HG02623 (cell line): ENCODE data around the gene ISLR.
"Not testable (repeated sequence)": the region's sequence is repeated elsewhere in the genome, so short reads cannot be mapped to it uniquely, and the experiment has no call there.

ENCODE experiments used
- ATAC-seq: cut with Tn5 transposase; IDR thresholded peaks from one replicate; pipeline ENCODE4 v1.9.1; 2021; ENCODE audit warnings: moderate library complexity; ENCODE audit not compliant: unreplicated experiment

The ISLR gene

DNA sequence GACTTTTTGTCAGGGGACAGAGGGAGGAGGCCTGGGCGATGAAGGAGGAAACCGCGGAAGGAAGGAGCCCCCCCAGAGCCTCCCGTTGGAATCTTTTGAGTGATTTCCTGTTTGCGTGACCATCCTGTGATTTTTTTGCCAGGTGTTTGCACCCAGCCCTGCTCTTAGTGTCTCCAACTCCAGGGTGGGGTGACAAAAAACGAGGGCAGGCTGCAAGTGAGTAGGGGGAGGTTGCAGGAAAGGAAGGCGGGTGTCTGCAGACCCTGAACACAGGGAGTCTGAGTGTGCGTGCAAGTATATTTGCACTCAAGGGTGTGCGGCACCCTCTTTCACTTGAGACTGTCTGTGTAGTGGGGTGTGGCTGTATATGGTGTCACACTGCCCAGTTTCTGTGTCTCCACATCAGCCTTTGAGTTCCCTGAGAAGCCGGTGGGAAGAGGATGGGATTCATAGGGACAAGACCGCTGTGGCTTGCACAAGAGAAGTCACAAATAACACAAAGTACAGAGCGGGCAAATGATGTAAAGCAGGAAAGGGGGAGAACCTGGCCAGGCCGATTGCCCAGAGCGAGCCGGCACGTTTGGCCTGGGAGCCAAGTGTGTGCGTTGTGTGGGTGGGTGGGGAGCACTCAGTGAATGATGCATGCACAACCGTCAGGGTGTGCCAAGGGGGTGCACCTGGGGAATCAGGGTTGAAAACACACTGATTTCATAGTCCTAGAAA lies 36.5 kb upstream of the ISLR start:
- ATAC-seq: no peak

DNA sequence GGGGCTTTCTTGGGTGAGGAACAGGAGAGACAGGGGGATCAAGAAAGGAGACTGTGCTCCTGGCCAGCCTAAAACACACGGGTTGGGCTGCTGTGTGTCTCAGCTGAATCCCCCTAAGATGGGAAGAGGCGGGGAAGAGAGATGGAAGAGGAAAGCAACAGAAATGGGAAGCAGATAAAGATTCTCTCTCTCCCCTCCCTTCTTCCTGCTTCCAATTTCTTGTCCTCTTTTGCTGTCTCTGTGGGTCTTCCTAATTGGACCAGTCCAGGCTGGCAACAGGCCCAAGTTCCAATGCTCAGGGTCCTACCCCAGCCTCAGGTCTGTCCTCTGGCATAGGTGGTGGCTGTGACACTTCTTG lies 36.0 kb upstream of the ISLR start:
- ATAC-seq: no peak

DNA sequence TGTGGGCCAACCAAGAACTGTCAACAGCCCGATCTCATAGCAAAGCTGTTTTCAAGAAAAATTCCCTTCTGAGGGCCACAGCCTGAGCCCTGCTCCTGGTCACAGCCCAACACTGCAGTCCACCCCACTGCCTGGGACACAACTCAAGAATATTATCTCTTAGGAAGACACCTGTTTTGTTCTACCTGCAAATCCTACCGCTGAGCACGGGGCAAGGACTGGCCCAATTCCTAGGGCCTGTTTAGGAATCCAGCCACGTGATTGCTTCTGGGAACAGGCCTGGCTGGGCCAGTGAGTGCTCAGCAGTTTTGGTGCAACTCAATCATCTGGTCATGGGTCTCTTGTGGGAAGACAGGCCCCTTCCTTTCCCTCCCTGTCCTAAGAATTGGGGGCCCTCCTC lies 34.9 kb upstream of the ISLR start:
- no peak for ATAC-seq

DNA sequence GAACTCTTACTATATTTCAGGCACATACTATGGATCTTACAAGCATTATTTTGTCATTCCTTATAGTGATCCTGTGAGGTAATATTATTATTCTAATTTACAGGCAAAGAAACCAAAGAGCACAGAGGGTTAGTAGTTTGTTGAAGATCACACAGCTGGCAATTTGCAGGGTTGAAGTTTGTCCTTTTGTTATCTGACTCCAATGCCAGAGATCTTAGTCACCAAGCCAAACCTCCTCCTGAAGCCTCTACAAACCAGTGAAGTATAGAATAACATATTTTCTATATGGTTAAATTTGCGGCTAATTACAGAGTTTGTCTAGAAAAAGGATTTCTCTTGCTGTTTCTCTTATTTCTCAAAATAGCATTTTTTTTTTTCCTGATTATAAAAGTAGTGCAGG lies 31.9 kb upstream of the ISLR start:
- no peak for ATAC-seq

DNA sequence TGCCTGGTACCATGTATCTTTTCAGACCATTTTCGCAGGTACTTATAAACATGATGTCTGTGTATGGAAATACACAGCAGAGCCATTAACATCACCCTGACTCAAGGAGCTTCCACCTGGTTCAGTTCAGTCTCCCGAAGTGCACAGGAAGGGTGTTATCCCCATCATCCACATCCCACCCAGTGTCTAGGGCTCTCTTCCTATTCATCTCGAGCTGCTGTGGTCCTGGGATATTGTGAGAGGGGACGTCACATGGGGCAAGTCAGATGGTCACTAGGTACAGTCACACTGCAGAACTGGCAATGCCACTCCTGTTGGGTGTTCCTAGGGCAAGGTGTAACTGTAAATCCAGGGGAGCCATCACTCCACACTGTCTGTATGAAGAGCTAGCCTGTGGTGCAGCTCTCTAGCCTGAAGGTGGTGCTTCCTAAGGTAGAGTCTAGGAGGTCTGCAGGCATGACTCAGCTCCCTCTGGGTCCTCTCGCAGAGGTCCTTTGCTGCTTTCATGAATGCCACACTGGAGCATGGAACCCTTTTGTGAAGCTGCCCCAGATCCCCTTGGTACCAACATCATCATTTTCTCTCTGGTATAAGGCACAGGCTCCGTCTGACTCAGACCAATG lies 29.2 kb upstream of the ISLR start:
- ATAC-seq: no peak

DNA sequence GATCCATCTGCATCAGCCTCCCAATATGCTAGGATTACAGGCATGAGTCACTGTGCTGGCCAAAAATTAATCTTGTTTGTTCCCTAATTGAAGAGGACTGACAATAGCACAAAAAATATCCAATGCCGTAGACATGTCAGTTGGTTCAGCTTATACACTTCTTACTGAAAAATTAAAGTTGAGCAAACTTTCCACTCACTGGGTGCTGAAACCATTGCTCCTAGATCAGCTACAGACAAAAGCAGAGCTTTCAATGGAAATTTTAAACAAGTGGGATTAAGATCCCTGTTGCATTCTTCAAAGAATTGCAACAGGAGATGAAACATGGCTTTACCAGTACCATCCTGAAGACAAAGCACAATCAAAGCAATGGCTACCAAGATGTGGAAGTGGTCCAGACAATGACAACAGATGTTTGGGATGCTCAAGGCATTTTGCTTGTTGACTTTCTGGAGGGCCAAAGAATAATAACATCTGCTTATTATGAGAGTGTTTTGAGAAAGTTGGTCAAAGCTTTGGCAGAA lies 27.2 kb upstream of the ISLR start:
- ATAC-seq: no peak

DNA sequence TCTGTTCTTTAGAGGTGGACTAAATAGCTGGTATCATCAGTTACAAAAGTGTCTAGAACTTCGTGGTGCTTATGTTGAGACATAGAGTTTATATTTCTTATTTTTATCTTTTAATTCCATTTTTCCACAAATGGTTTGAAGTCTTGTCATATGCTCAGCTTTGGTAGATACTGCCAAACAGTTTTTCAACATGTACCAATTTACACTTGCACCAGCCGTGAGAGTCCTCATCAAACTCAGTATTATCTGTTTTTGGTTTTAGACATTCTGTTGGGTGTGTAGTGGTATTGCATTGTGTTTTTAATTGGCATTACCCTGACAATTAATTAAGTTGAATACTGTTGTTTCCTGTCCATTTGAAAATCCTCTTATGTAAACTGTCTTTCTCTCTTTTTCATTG lies 26.5 kb upstream of the ISLR start:
- no peak for ATAC-seq

DNA sequence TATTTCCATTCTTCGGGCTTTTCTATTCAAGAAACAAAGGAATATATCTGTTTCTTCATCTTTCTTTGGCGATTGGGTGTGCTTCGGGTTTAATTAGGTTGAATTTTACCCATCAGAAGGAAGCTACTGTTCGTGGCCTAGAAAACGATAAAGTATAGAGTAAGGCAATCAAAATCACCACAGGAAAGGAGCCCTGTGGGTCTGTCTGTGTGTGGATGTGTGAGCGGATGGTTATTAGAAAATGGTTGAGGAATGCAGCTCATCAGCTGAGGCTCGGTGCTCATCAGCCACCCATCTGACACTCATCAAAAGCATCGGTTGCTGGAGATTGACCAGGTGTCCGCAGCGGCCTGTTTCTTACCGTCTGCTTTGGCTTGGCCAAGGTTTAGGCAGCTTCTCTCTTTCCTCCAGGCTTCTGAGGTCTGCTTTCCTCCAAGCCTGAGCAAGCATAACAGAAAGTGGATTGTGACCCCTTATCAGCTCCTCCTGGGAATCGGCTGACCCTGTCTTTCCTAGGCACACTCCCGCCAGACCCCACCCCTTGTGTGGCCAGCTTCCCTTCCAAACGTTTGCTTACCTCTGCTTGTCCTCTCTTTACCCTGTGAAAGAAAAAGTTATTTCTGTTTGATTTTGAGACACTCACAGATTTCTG lies 17.6 kb upstream of the ISLR start:
- ATAC-seq: no peak

DNA sequence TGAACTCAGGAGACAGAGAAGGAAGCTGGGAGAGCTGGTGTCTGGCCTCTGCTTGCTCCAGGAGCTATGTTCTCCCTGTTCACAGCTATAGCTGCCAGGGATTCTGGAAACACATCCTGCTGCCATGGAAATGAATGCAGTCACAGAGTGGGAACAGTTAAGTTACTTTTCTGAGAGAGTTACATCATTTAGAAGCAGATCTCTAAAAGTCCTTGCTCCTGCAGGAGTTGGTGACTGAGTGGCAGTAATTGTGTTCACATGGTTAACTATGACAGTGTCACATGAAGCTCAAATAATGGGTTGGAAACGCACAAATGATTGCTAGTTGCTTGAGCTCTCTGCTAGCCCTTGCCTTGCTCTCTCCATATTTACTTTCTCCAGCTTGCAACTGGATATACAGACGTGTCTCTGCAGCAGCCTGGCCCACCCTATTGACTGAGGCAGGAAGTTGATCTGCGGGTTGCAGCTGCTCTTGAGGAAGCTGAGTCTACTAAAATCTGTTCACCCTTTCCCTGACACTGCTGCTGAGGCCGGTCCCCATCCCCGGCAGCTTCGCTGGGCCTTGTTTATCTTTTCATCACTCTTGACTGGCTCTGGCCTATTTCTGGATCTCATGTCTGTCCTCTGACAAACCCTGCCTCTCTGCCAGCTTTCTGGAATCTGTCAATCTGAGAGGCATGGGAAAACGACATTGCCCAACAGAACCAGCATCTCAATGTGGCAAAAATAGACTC lies 16.7 kb upstream of the ISLR start:
- no peak for ATAC-seq

DNA sequence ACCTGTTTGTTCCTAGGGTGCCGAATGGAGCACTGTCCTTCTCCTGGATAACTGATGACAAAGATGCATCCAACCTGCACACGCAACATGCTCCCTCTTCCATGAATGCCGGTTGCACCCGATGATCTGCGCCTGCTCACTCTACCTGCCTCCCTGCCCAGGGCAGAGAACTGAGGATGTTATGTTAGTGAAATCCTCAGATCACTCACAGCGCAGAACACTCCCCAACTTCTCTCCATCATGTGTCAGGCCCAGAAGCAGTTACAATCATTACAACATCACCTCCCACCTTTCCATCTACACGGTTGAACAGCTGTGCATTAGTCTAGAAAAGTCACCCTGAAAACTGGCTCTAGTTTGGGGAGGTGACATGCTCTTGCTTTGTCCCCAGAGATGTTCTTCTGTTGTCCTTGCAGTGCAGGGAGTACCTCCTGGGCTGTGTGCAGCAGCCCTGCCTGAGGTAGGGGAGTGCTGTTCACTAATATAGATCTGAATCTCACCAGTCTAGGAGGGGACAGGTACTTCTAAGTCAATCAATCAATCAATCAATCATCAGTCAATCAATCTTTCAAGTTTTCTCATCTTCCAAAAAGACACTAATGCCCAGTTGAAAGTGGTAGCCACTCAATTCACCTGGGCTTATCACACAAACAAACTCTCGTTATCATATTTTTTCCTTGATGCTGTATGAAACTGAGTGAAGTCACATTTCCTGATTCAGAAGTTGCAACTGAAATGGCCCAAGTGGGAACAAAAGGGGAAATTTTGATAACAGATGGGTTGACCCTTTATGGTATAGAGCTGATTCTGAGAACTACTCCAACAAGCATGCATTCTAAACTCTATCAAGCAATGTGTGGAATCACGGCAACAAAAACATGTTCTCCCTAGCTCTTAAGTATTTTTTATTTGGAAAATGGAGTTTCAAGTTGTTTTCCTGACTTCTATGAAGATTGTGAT lies 15.4 kb upstream of the ISLR start:
- no peak for ATAC-seq

DNA sequence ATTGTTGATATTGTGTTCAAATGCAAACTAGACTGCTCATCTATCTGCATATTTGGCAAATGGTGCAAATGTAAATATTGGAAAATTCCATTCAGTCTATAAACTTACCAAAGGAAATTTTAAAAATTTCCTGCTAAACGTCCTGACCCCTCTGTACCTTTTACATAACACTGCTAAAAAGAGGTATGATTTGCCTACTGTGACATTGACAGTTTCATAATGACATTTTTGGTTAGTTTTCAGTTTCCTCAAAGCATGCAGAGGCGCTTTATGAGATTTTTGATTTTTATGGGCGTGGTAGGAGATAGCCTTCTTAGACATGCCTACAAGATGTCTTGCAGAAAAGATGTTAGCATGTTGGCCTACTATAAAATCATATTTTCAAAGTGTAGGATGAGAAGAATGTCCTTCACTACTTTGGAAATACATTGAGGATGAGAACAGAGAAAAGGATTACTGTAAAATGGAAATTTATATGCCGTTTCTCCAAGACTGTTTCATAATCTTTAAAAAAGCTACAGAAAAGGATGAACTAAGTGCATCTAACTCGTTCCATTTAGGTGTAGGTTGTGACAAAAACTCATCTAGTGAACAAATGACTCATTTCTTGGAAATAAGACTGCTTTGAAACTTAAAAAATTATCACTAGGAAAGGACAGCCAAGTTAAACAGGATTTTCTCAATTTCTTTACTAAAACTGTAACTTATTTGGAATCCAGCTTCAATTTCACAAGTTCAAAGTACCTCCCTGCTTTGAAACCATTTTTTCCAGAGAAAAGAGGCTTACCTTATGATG lies 14.5 kb upstream of the ISLR start:
- ATAC-seq: no peak

DNA sequence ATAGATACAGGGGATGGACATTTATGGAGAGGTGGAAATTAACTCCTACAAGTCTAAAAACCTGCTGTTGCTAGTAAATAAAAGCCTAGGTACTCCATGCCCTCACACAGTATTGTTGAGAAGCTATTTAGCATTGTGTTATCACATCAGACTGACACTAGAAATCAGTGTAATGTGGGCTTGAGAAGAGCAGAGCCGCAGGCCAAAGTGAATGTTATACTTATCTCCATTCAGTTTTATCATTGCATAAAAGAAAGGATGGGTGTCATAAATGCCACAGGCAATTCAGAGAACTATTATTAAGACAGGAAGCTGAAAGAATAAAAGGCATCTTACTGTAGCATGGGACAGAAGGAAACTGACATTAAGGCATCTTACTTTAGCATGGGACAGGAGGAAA lies 13.7 kb upstream of the ISLR start:
- no peak for ATAC-seq

DNA sequence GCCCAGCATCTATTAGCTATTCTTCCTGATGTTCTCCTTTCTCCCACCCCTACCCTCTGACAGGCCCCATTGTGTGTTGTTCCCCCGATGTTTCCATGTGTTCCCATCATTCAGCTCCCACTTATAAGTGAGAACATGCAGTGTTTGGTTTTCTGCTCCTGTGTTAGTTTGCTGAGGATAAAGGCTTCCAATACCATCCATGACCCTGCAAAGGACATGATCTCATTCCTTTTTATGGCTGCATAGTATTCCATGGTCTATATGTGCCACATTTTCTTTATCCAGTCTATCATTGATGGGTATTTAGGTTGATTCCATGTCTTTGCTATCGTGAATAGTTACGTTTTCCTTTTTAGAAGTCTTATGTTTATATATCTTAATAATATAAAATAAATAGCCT lies 13.1 kb upstream of the ISLR start:
- not testable (repeated sequence) for ATAC-seq

DNA sequence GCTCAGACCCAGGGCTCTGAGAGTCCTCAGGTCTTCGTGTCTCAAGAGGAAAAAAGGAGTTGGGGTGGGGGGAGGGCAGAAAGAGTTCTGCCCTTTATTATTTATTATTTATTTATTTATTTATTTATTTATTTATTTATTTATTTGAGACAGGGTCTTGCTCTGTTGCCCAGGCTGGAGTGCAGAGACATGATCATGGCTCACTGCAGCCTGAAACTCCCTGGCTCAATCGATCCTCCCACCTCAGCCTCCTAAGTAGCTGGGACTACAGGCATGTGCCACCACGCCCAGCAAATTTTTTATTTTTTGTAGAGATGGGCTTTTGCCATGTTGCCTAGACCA lies 11.3 kb upstream of the ISLR start:
- not testable (repeated sequence) for ATAC-seq

DNA sequence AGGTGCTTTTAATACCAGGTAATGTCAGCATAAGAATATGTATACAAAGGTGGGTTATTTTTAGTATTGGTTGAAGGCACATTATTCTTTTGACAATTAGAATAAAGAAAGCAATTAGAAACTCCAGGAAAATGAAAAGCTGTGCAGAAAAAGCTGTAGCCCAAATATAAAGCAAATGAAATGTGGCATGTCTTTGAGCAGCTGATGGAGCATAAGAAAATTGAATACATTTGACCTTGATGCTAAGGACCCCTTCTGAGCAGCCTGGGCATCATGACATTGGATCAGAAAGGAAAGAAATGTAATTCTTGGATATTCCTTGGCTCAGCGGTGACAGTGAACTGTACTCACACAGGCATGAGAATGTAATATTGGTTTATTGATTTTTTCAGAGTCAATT lies 8.0 kb upstream of the ISLR start:
- no peak for ATAC-seq

DNA sequence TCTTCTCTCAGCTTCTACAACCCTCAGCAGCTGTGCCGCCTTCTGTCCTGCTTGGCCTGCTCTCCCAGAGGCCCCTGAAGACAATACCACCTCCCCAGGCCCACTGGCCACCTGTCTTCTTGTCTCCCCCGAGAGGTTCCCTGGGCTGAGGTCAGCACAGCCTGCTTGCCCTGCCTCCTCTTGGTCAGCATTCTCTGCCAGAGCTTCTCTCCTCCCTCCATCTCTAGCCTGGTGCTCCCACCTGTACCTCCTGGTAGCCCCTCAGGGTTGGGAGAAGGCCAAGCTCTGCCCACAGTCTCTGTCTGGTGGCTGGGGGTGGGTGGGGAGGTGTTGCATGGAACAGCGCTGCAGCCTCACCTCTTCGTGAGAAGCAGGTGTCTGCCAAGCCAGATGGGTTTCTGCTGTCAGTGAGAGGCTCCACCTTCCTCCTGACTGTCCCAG lies 5.6 kb upstream of the ISLR start:
- no peak for ATAC-seq

DNA sequence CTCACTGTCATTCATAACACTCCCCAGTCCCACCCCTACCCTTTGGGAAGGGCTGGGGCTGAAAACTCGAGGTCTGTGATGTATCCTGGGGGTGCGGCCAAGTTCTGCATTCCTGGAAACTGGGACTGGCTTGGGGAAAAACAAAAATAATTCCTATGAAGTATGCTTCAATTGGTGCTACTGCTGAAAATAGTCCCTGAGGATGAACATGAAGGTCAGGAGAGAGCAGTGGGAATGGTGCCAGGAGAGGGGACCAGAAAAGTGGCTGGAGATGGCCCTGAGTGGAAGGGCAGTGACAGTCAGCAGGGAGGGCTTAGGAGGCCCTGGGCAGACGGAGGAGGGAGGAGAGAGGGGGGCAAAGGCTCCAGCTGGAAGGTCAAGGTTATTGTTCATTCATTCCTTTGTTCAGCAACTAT lies 4.8 kb upstream of the ISLR start:
- no peak for ATAC-seq

DNA sequence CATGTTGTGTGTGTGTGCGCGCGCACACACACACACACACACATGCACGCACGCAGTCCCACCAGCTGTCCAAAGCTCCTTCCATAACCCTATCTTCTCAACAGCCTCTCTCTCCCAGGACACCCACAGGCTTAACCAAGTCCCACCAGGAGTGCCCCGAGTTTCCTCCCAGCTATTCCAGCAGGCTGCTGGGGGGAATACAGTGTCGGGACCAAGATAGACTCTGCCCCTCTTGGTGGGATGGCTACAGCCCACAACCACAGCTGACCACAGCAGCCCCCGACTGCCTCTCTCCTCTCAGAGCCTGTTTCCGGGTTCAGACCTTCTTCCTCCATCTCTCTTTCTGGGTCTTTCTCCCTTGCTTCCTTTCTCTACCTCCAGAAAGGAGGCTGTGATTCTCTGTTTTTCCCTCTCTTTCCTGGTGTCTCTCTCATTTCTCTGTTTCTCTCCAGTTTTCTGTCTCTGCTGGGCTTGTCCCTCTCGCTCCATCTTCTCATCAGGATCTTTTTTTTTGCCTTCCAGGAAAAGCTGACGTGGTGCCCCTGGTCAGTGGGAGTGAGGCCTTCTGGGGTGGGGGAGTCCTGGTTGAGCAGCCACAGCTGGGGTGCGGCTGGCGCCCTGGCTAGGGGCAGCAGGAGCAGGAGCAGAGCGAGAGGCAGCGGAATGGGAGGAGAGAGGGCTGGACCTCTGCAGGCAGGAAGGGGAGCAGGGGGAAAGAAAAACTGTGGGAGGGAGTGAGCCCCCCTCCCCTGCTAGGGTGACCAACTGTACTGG lies 3.3 kb upstream of the ISLR start:
- ATAC-seq: no peak
